ENCODE data around the gene TMEM8B. TPM values are rescaled to one million over a fixed set of nuclear protein-coding genes. Genes with fewer than 3 reads are reported as not detected.

TMEM8B gene
- total and polyA plus RNA-seq, 2 donors (not counting 1 experiment from before 2014, with no cell fraction given), result 12.2 to 14.5 TPM

DNA sequence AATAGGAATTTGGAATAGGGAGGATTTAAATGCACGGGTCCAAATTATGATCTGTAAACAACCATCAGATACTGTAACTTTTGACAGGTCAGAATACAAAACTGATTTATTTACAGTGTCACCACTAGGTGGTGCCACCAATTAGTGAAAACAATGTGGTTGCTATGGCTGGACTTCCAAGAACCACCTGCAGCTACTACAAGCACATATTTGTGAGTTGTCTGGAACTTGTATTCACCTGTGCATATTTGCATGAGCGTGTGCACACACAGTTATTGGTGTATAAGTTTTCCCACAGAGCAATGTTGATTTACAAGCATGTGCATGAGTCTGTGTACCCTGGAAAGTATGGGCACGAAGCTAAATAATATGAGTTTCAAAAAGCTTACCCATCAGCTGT is 74.0 kb downstream of the TMEM8B start:
- intact Hi-C loops (cut with micrococcal nuclease), result loop anchor here (1.0 kb wide), 2 partner anchors 42 to 120 kb away; no protein-coding TSS in a partner anchor
- H3K27ac Mint-ChIP-seq, result no peak overlapping the region
- peak; percentile 51 for ATAC-seq (ENCODE audit: low read depth)

DNA sequence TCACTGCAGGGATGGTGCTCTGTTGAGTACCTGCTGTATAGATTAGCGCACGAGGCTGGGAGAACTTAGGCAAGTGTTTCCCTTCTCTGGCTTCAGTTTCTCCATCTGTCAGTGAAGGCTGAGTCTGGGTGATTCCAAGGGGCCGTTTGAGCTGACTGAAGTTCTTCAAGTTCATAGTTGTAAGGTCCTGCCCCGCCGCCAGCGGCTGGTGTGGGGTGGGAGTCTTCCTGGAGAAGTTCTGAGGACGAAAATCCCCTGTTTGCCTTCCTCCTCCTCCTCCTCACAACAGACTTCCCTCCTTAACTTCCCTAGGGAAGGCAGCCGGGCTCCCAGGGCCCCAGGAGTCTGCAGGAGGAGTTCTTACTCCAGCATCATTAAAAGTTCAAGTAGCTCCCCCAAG is 75.3 kb downstream of the TMEM8B start:
- WGBS (ENCODE audit: insufficient coverage), result 74% methylated on average over 3 of the region's 8 CpGs
- H3K4me1 Mint-ChIP-seq, result peaks cover 4% of the 10 kb centered on the region
- H3K79me2 ChIP-seq (ENCODE audit: control insufficient read depth, insufficient read depth, low read length), result no peaks in the 10 kb centered on the region
- no peak overlapping the region for H3K27ac ChIP-seq (ENCODE audit: low read length in 2 of 2)
- H3K4me1 ChIP-seq (ENCODE audit: control insufficient read depth in 2 of 2, insufficient read depth in 2 of 2, low read length in 2 of 2), result peaks cover 4% of the 10 kb centered on the region in 2 donors
- H3K9me3 ChIP-seq (ENCODE audit: control extremely low read depth in 1 of 3, control insufficient read depth in 2 of 3, insufficient read depth in 1 of 3, low read length in 2 of 3), result no peaks in the 10 kb centered on the region
- no peaks in the 10 kb centered on the region for H3K9me3 Mint-ChIP-seq (ENCODE audit: insufficient read depth)
- H3K27me3 ChIP-seq (replicated peaks in 1 of 4; ENCODE audit: control extremely low read depth in 1 of 4, control insufficient read depth in 3 of 4, insufficient read depth in 4 of 4, low read length in 3 of 4), result peaks cover 0 to 10% (median 3%) of the 10 kb centered on the region in 4 experiments
- no peak overlapping the region for H3K4me2 ChIP-seq (replicated peaks; ENCODE audit: low read depth, low read length, poor library complexity, severe bottlenecking)
- H3K27ac Mint-ChIP-seq, result no peak overlapping the region
- POLR2A ChIA-PET, result no interaction called here
- DNase-seq (no peak), ATAC-seq (ENCODE audit: low read depth) (no peak)
- H3K4me3 Mint-ChIP-seq, result no peak overlapping the region
- no peak overlapping the region for H3K9ac ChIP-seq (ENCODE audit: low read length)
- no peak for TF ChIP-seq CTCF (IDR thresholded peaks at IDR 0.05)
- no peak for TF ChIP-seq EZH2 (IDR thresholded peaks at IDR 0.05; ENCODE audit: borderline replicate concordance, insufficient read depth, low read depth, low read length, poor library complexity, severe bottlenecking)
- H2AFZ ChIP-seq (ENCODE audit: insufficient read depth, low read depth, low read length, poor library complexity, severe bottlenecking), result no peak overlapping the region
- no peaks in the 10 kb centered on the region for H4K20me1 ChIP-seq (ENCODE audit: control insufficient read depth, insufficient read depth, low read length, poor library complexity, severe bottlenecking)
- CTCF ChIA-PET, result interaction anchor here (2.0 to 2.3 kb wide), 2 partner anchors 22 to 41 kb away, joined by 7 to 19 read pairs; no protein-coding TSS in a partner anchor
- H3K4me3 ChIP-seq (ENCODE audit: control extremely low read depth in 1 of 5, extremely low read depth in 1 of 5, insufficient read depth in 1 of 5, low read depth in 2 of 5, low read length in 4 of 5), result no peak overlapping the region
- peaks cover 33% of the 10 kb centered on the region for H3K27me3 Mint-ChIP-seq
- H3K36me3 ChIP-seq (replicated peaks in 1 of 2; ENCODE audit: control extremely low read depth in 1 of 2, control insufficient read depth in 1 of 2, extremely low read depth in 1 of 2, insufficient read depth in 2 of 2, low read length in 1 of 2), result no peaks in the 10 kb centered on the region
- intact Hi-C loops (cut with micrococcal nuclease), result no loop called here

More for the DNA sequence above, 74.0 kb downstream of the TMEM8B start:
- no peaks in the 10 kb centered on the region for H4K20me1 ChIP-seq (ENCODE audit: control insufficient read depth, insufficient read depth, low read length, poor library complexity, severe bottlenecking)
- H2AFZ ChIP-seq (ENCODE audit: insufficient read depth, low read depth, low read length, poor library complexity, severe bottlenecking), result no peak overlapping the region
- WGBS (ENCODE audit: insufficient coverage), result 0% methylated on average over 1 of the region's 3 CpGs
- H3K9me3 ChIP-seq (ENCODE audit: control extremely low read depth in 1 of 3, control insufficient read depth in 2 of 3, insufficient read depth in 1 of 3, low read length in 2 of 3), result no peaks in the 10 kb centered on the region
- H3K4me2 ChIP-seq (replicated peaks; ENCODE audit: low read depth, low read length, poor library complexity, severe bottlenecking), result no peak overlapping the region
- H3K4me1 ChIP-seq (ENCODE audit: control insufficient read depth in 2 of 2, insufficient read depth in 2 of 2, low read length in 2 of 2), result no peaks in the 10 kb centered on the region
- H3K36me3 ChIP-seq (replicated peaks in 1 of 2; ENCODE audit: control extremely low read depth in 1 of 2, control insufficient read depth in 1 of 2, extremely low read depth in 1 of 2, insufficient read depth in 2 of 2, low read length in 1 of 2), result no peaks in the 10 kb centered on the region
- DNase-seq, result peak; percentile 66
- ChIA-PET CTCF (interaction anchor here (0.7 to 2.3 kb wide), 17 partner anchors 9 to 333 kb away, joined by 3 to 19 read pairs (median 4); no protein-coding TSS in a partner anchor), POLR2A (no interaction called here)
- H3K79me2 ChIP-seq (ENCODE audit: control insufficient read depth, insufficient read depth, low read length), result no peaks in the 10 kb centered on the region
- H3K4me3 ChIP-seq (ENCODE audit: control extremely low read depth in 1 of 5, extremely low read depth in 1 of 5, insufficient read depth in 1 of 5, low read depth in 2 of 5, low read length in 4 of 5), result no peak overlapping the region
- Mint-ChIP-seq H3K27me3 (peaks cover 35% of the 10 kb centered on the region), H3K9me3 (ENCODE audit: insufficient read depth) (no peaks in the 10 kb centered on the region), H3K4me3 (no peak overlapping the region), H3K4me1 (no peaks in the 10 kb centered on the region)
- peak; percentile 90 for TF ChIP-seq CTCF (IDR thresholded peaks at IDR 0.05)
- no peak for TF ChIP-seq EZH2 (IDR thresholded peaks at IDR 0.05; ENCODE audit: borderline replicate concordance, insufficient read depth, low read depth, low read length, poor library complexity, severe bottlenecking)
- H3K27ac ChIP-seq (ENCODE audit: low read length in 2 of 2), result no peak overlapping the region
- H3K27me3 ChIP-seq (replicated peaks in 1 of 4; ENCODE audit: control extremely low read depth in 1 of 4, control insufficient read depth in 3 of 4, insufficient read depth in 4 of 4, low read length in 3 of 4), result peaks cover 0 to 10% (median 1%) of the 10 kb centered on the region in 4 experiments
- no peak overlapping the region for H3K9ac ChIP-seq (ENCODE audit: low read length)
